Measurements from ENCODE around the gene GNAI2. TPM values are rescaled to one million over a fixed set of nuclear protein-coding genes. Genes with fewer than 3 reads are reported as not detected.

Gene GNAI2
- total RNA-seq: 159 TPM

DNA sequence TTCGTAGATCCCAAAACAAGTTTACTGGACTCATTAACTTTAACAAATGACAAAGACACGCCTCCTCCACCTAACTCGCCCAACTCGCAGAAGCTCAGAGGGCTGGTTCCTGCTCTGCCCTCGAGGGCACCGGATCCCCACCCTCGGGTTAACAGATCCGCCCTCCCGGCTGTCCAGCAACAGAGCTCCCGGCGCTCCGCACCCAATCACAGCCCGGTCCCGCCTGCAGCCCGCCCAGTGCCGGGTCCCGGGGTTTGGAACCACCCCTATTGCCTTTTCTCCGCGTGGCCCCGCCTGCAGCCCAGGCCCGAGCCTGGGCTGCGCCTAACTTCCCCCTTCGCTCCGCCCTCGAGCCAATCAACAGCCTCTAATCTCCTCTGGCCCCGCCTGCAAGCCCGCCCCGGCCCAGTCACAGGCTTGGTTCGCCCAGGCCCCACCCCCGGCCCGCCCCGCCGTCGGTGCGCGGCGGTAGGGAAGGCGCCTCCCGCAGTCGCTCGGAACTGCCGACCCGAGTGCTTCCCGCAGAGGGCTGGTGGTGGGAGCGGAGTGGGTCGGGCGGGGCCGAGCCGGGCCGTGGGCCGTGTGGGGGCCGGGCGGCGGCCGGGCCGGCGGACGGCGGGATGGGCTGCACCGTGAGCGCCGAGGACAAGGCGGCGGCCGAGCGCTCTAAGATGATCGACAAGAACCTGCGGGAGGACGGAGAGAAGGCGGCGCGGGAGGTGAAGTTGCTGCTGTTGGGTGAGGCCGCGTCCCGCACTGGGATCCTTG lies at the start of gene GNAI2:
TSS of gene GNAI2 (plus strand) at position 489 of the 768 bp plus-strand sequence. CDS start at position 621, 132 bp downstream.

GRCh38 chr3:50190936-50191660 lies 44.9 kb upstream of the GNAI2 start, which contains the start of gene GNAT1:
Gene GNAT1 (plus strand): TSS chr3:50191610. CDS start chr3:50191726, 116 bp downstream.

DNA sequence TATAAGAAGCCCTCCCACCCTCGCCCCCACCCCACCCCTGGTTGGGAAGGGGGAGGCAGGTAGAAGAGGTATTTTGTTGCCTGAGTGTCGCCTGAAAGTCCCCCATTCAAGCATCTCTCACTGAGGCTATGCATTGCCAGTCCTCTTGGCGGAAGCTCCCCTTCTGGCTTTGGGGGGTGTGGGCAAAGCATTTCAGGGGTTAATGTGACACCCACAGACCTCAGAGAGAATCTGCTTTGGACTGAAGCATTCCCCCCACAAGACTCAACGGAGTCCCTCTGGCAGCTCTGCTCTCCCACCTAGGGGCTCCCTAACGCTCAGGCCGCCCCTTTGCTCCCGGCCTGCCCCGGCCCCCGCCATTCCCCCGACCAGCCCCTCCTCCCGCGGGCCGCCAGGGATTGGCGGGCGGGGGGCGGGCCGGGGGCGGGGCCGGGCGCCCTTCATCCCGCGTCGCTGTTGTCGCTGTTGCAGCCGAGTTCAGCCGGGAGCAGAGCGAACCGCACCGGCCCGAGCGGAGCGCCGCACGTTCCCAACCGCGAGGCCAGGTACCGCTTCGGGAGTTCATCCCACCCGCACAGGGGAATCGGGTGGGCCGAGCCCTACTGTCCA lies 31.1 kb upstream of the GNAI2 start, which contains the start of gene SLC38A3:
TSS of gene SLC38A3 (plus strand) at position 468 of the 609 bp plus-strand sequence. CDS start 8,929 bp downstream, outside the sequence.

GRCh38 chr3:50268703-50269451 lies 32.9 kb downstream of the GNAI2 start, which contains the start of gene SEMA3B:
Gene SEMA3B (plus strand): TSS chr3:50269147. CDS start chr3:50269241, 94 bp downstream.

GRCh38 chr3:50278880-50279224 lies 42.8 kb downstream of the GNAI2 start, which contains the start of gene LSMEM2:
Gene LSMEM2 (plus strand): TSS chr3:50279087. CDS start chr3:50279114, 27 bp downstream.

GRCh38 chr3:50292159-50293078 lies 56.4 kb downstream of the GNAI2 start, which contains the start of gene IFRD2:
Gene IFRD2 (minus strand): TSS chr3:50292429. CDS start chr3:50292274, 155 bp downstream.

GRCh38 chr3:50298836-50299637 lies 63.0 kb downstream of the GNAI2 start, which contains the start of the genes HYAL3 and NAA80:
Gene HYAL3 (minus strand): TSS chr3:50299405. CDS start chr3:50295602, 3,803 bp downstream.
Gene NAA80 (minus strand): TSS chr3:50299405. CDS start chr3:50297463, 1,942 bp downstream.

GRCh38 chr3:50303013-50303815 lies 67.2 kb downstream of the GNAI2 start, which contains the start of gene HYAL1:
Gene HYAL1 (minus strand): TSS chr3:50303574. CDS start chr3:50302956, 618 bp downstream.

Small RNA genes lying within 50 kb of the gene (small RNA-seq; reads per million reads assigned to genes)
- gene MIR5787 (ENCODE audit: low replicate concordance): not detected

Other genes with a start within 250 kb of the GNAI2 start
- gene RBM5, start 147.3 kb upstream of the GNAI2 start, total RNA-seq: 261 TPM
- 42.8 TPM for gene SEMA3F, start 80.9 kb upstream of the GNAI2 start, total RNA-seq
- gene GNAT1, start 44.6 kb upstream of the GNAI2 start, total RNA-seq: not detected
- gene SLC38A3, start 30.9 kb upstream of the GNAI2 start, total RNA-seq: 2.9 TPM
- gene SEMA3B, start 32.9 kb downstream of the GNAI2 start, total RNA-seq: 70.1 TPM
- gene LSMEM2, start 42.9 kb downstream of the GNAI2 start, total RNA-seq: 3.2 TPM
- gene IFRD2, start 56.2 kb downstream of the GNAI2 start, total RNA-seq: 31.7 TPM
- 3.7 TPM for gene HYAL3, start 63.2 kb downstream of the GNAI2 start, total RNA-seq
- 4.8 TPM for gene NAA80, start 63.2 kb downstream of the GNAI2 start, total RNA-seq
- gene HYAL1, start 67.4 kb downstream of the GNAI2 start, total RNA-seq: 6.3 TPM
- 128 TPM for gene HYAL2, start 86.5 kb downstream of the GNAI2 start, total RNA-seq
- 10.5 TPM for gene TUSC2, start 92.0 kb downstream of the GNAI2 start, total RNA-seq
- gene RASSF1, start 104.6 kb downstream of the GNAI2 start, total RNA-seq: 35.8 TPM
- gene ZMYND10, start 109.5 kb downstream of the GNAI2 start, total RNA-seq: 3.9 TPM
- gene NPRL2, start 114.6 kb downstream of the GNAI2 start, total RNA-seq: 27.5 TPM
- 18.0 TPM for gene CYB561D2, start 114.7 kb downstream of the GNAI2 start, total RNA-seq
- gene TMEM115, start 123.3 kb downstream of the GNAI2 start, total RNA-seq: 37.8 TPM

Measured in metanephros (tissue), 2 donors.